ENCODE data around the gene DLGAP4. TPM values are rescaled to one million over a fixed set of nuclear protein-coding genes. Genes with fewer than 3 reads are reported as not detected.

Gene DLGAP4
- total and polyA plus RNA-seq, 4 donors: 17.8 to 121 (median 70.7) TPM

- no peak overlapping the region for H3K27ac ChIP-seq (ENCODE audit: low read depth, low read length)
- peaks cover 15% of the 10 kb centered on the region for H3K4me1 ChIP-seq (ENCODE audit: control insufficient read depth, insufficient read depth, low read length)
- H3K9me3 ChIP-seq (ENCODE audit: control insufficient read depth, insufficient read depth, low read length): no peaks in the 10 kb centered on the region
These were observed 192.4 kb downstream of the DLGAP4 start for GRCh38 chr20:36498386-36499179.

GRCh38 chr20:36499211-36499610, 193.1 kb downstream of the DLGAP4 start:
- Histone ChIP-seq H3K4me1 (ENCODE audit: control insufficient read depth, insufficient read depth, low read length) (peaks cover 11% of the 10 kb centered on the region), H3K36me3 (ENCODE audit: control insufficient read depth, insufficient read depth, low read length) (peaks cover 73% of the 10 kb centered on the region), H3K27ac (ENCODE audit: low read depth, low read length) (no peak overlapping the region), H3K4me3 (ENCODE audit: low read depth, low read length) (no peak overlapping the region), H3K27me3 (ENCODE audit: control insufficient read depth, insufficient read depth, low read length) (no peaks in the 10 kb centered on the region), H3K9me3 (ENCODE audit: control insufficient read depth, insufficient read depth, low read length) (no peaks in the 10 kb centered on the region)
- DNase-seq (ENCODE audit: low read depth in 4 of 6, low spot score in 6 of 6): no peak
- WGBS (ENCODE audit: insufficient coverage): 92% methylated on average over 18 of the region's 26 CpGs

More at GRCh38 chr20:36498386-36499179, 192.4 kb downstream of the DLGAP4 start:
- Histone ChIP-seq H3K36me3 (ENCODE audit: control insufficient read depth, insufficient read depth, low read length) (peaks cover 77% of the 10 kb centered on the region), H3K27me3 (ENCODE audit: control insufficient read depth, insufficient read depth, low read length) (no peaks in the 10 kb centered on the region), H3K4me3 (ENCODE audit: low read depth, low read length) (no peak overlapping the region)
- 82% methylated on average over 10 of the region's 14 CpGs for WGBS (ENCODE audit: insufficient coverage)
- DNase-seq (ENCODE audit: low read depth in 4 of 6, low spot score in 6 of 6): no peak

GRCh38 chr20:36499723-36500501, 193.8 kb downstream of the DLGAP4 start:
- DNase-seq (ENCODE audit: low read depth in 4 of 6, low spot score in 6 of 6): no peak
- H3K36me3 ChIP-seq (ENCODE audit: control insufficient read depth, insufficient read depth, low read length): peaks cover 75% of the 10 kb centered on the region
- H3K27me3 ChIP-seq (ENCODE audit: control insufficient read depth, insufficient read depth, low read length): no peaks in the 10 kb centered on the region
- H3K27ac ChIP-seq (ENCODE audit: low read depth, low read length): no peak overlapping the region
- 92% methylated on average over 25 of the region's 31 CpGs for WGBS (ENCODE audit: insufficient coverage)
- H3K9me3 ChIP-seq (ENCODE audit: control insufficient read depth, insufficient read depth, low read length): no peaks in the 10 kb centered on the region
- no peak overlapping the region for H3K4me3 ChIP-seq (ENCODE audit: low read depth, low read length)
- H3K4me1 ChIP-seq (ENCODE audit: control insufficient read depth, insufficient read depth, low read length): peaks cover 11% of the 10 kb centered on the region

GRCh38 chr20:36501367-36502006, 195.3 kb downstream of the DLGAP4 start:
- no peak for DNase-seq (ENCODE audit: low read depth in 4 of 6, low spot score in 6 of 6)
- Histone ChIP-seq H3K4me1 (ENCODE audit: control insufficient read depth, insufficient read depth, low read length) (peaks cover 11% of the 10 kb centered on the region), H3K36me3 (ENCODE audit: control insufficient read depth, insufficient read depth, low read length) (peaks cover 74% of the 10 kb centered on the region), H3K9me3 (ENCODE audit: control insufficient read depth, insufficient read depth, low read length) (no peaks in the 10 kb centered on the region), H3K27ac (ENCODE audit: low read depth, low read length) (no peak overlapping the region), H3K27me3 (ENCODE audit: control insufficient read depth, insufficient read depth, low read length) (no peaks in the 10 kb centered on the region), H3K4me3 (ENCODE audit: low read depth, low read length) (no peak overlapping the region)
- no CpG with 5 or more reads among the region's 3 CpGs for WGBS (ENCODE audit: insufficient coverage)

GRCh38 chr20:36504295-36504694, 198.2 kb downstream of the DLGAP4 start:
- peaks cover 56% of the 10 kb centered on the region for H3K36me3 ChIP-seq (ENCODE audit: control insufficient read depth, insufficient read depth, low read length)
- H3K27ac ChIP-seq (ENCODE audit: low read depth, low read length): no peak overlapping the region
- H3K9me3 ChIP-seq (ENCODE audit: control insufficient read depth, insufficient read depth, low read length): no peaks in the 10 kb centered on the region
- no peaks in the 10 kb centered on the region for H3K4me1 ChIP-seq (ENCODE audit: control insufficient read depth, insufficient read depth, low read length)
- no CpG with 5 or more reads among the region's 4 CpGs for WGBS (ENCODE audit: insufficient coverage)
- no peak overlapping the region for H3K4me3 ChIP-seq (ENCODE audit: low read depth, low read length)
- no peak for DNase-seq (ENCODE audit: low read depth in 4 of 6, low spot score in 6 of 6)
- H3K27me3 ChIP-seq (ENCODE audit: control insufficient read depth, insufficient read depth, low read length): no peaks in the 10 kb centered on the region

GRCh38 chr20:36506253-36506652, 200.1 kb downstream of the DLGAP4 start:
- Histone ChIP-seq H3K27me3 (ENCODE audit: control insufficient read depth, insufficient read depth, low read length) (no peaks in the 10 kb centered on the region), H3K36me3 (ENCODE audit: control insufficient read depth, insufficient read depth, low read length) (peaks cover 51% of the 10 kb centered on the region), H3K4me1 (ENCODE audit: control insufficient read depth, insufficient read depth, low read length) (no peaks in the 10 kb centered on the region), H3K9me3 (ENCODE audit: control insufficient read depth, insufficient read depth, low read length) (no peaks in the 10 kb centered on the region), H3K4me3 (ENCODE audit: low read depth, low read length) (no peak overlapping the region), H3K27ac (ENCODE audit: low read depth, low read length) (no peak overlapping the region)
- no peak for DNase-seq (ENCODE audit: low read depth in 4 of 6, low spot score in 6 of 6)
- no CpG with 5 or more reads among the region's 1 CpG for WGBS (ENCODE audit: insufficient coverage)

GRCh38 chr20:36507746-36508145, 201.6 kb downstream of the DLGAP4 start:
- Histone ChIP-seq H3K27me3 (ENCODE audit: control insufficient read depth, insufficient read depth, low read length) (no peaks in the 10 kb centered on the region), H3K4me1 (ENCODE audit: control insufficient read depth, insufficient read depth, low read length) (no peaks in the 10 kb centered on the region), H3K4me3 (ENCODE audit: low read depth, low read length) (no peak overlapping the region), H3K9me3 (ENCODE audit: control insufficient read depth, insufficient read depth, low read length) (no peaks in the 10 kb centered on the region), H3K36me3 (ENCODE audit: control insufficient read depth, insufficient read depth, low read length) (peaks cover 57% of the 10 kb centered on the region), H3K27ac (ENCODE audit: low read depth, low read length) (no peak overlapping the region)
- 95% methylated on average over 5 of the region's 6 CpGs for WGBS (ENCODE audit: insufficient coverage)
- DNase-seq (ENCODE audit: low read depth in 4 of 6, low spot score in 6 of 6): no peak

- no peak overlapping the region for H3K27ac ChIP-seq (ENCODE audit: low read depth, low read length)
- DNase-seq (ENCODE audit: low read depth in 4 of 6, low spot score in 6 of 6): no peak
- 96% methylated on average over 5 of the region's 17 CpGs for WGBS (ENCODE audit: insufficient coverage)
- H3K36me3 ChIP-seq (ENCODE audit: control insufficient read depth, insufficient read depth, low read length): peaks cover 49% of the 10 kb centered on the region
- H3K4me1 ChIP-seq (ENCODE audit: control insufficient read depth, insufficient read depth, low read length): no peaks in the 10 kb centered on the region
- H3K9me3 ChIP-seq (ENCODE audit: control insufficient read depth, insufficient read depth, low read length): no peaks in the 10 kb centered on the region
- no peak overlapping the region for H3K4me3 ChIP-seq (ENCODE audit: low read depth, low read length)
- H3K27me3 ChIP-seq (ENCODE audit: control insufficient read depth, insufficient read depth, low read length): no peaks in the 10 kb centered on the region
These were observed 213.0 kb downstream of the DLGAP4 start for GRCh38 chr20:36519012-36519719.

- H3K4me1 ChIP-seq (ENCODE audit: control insufficient read depth, insufficient read depth, low read length): no peaks in the 10 kb centered on the region
- WGBS (ENCODE audit: insufficient coverage): 100% methylated on average over 2 of the region's 2 CpGs
These were observed 213.8 kb downstream of the DLGAP4 start for GRCh38 chr20:36519944-36520343.

More at GRCh38 chr20:36519944-36520343, 213.8 kb downstream of the DLGAP4 start:
- Histone ChIP-seq H3K27me3 (ENCODE audit: control insufficient read depth, insufficient read depth, low read length) (no peaks in the 10 kb centered on the region), H3K27ac (ENCODE audit: low read depth, low read length) (no peak overlapping the region), H3K9me3 (ENCODE audit: control insufficient read depth, insufficient read depth, low read length) (no peaks in the 10 kb centered on the region), H3K36me3 (ENCODE audit: control insufficient read depth, insufficient read depth, low read length) (peaks cover 54% of the 10 kb centered on the region), H3K4me3 (ENCODE audit: low read depth, low read length) (no peak overlapping the region)
- no peak for DNase-seq (ENCODE audit: low read depth in 4 of 6, low spot score in 6 of 6)
